Endothelial cell of umbilical vein (primary cell): Measurements from ENCODE around the gene CLDN19.

Experiments
- CTCF ChIP-seq, 2 donors: IDR thresholded peaks; 1 replicate in 1 of 2; 2 replicates in 1 of 2; pipeline ENCODE4 v1.5.1; 2011; ENCODE audit warnings: low read length in 2 of 2, mild to moderate bottlenecking in 2 of 2, moderate library complexity in 2 of 2, control low read depth in 1 of 2, inconsistent platforms in 1 of 2, low read depth in 1 of 2; ENCODE audit not compliant: insufficient read depth in 1 of 2; ENCODE audit errors: extremely low read depth in 1 of 2
- POLR2A ChIP-seq: IDR thresholded peaks from 2 replicates; pipeline ENCODE4 v1.6.1; 2012; ENCODE audit warnings: low read depth, mild to moderate bottlenecking, control low read depth, low read length
- POLR2AphosphoS5 ChIP-seq: IDR thresholded peaks from 2 replicates; pipeline ENCODE4 v1.6.1; 2012; ENCODE audit warnings: low read depth, mild to moderate bottlenecking, control low read depth, low read length, moderate library complexity; ENCODE audit not compliant: insufficient read depth

DNA sequence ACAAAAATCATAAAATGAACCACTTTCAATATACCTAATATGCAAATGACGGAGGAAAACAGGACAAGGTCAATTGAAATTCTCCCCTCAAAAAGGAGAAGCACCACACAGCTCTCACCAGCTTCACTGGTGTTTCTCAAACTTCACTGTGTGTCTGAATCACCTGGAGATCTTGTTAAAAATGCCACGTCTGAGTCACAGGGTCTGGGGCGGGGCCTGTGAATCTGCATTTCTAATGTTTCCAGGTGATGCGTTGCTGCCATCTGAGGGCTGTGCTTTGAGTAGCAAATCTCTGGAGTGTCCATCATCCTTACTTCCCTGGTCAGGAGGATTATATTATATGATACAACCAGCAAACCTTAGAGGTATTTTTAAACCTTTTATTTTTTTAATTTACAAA lies 9.0 kb downstream of the CLDN19 start:
- TF ChIP-seq CTCF (IDR thresholded peaks at IDR 0.05; ENCODE audit: extremely low read depth in 1 of 2, insufficient read depth in 1 of 2, low read depth in 1 of 2, low read length in 2 of 2) (no peak), POLR2A (no peak), POLR2AphosphoS5 (no peak)
